Natural killer cell treated with Interleukin-12 subunit alpha and Interleukin-12 subunit beta and Interleukin-15 and Interleukin-18, amount 100 ng/mL, for 72 hours (primary cell): ENCODE measurements around the gene ZNF688. TPM values are rescaled to one million over a fixed set of nuclear protein-coding genes. Genes with fewer than 3 reads are reported as not detected.

ENCODE experiments used
- total RNA-seq, 2 donors: library from RNA; stranded (reverse); gene quantifications; one replicate each; pipeline ENCODE4 v1.2.3, GENCODE V29; 2022

The ZNF688 gene
- total RNA-seq, 2 donors from 2014 or later: 8.3 to 8.9 TPM

Other genes starting within 250 kb of the ZNF688 start
- 10 to 100 TPM; 95.8 to 99.7 TPM for gene CD2BP2, start 216.4 kb downstream of the ZNF688 start, total RNA-seq
- gene TBC1D10B, start 201.2 kb downstream of the ZNF688 start, total RNA-seq: 10 to 100 TPM; 64.0 to 99.1 TPM
- gene MYL11, start 196.9 kb downstream of the ZNF688 start, total RNA-seq: 1 to 10 TPM in 1 of 2 donors, not detected in 1; 8.5 TPM
- 100 to 1,000 TPM; 192 to 207 TPM for gene SEPTIN1, start 189.2 kb downstream of the ZNF688 start, total RNA-seq
- gene ZNF48, start 176.3 kb downstream of the ZNF688 start, total RNA-seq: 10 to 100 TPM; 10.2 to 14.7 TPM
- gene ZNF771, start 164.1 kb downstream of the ZNF688 start, total RNA-seq: 1 to 10 TPM; 3.4 to 7.3 TPM
- 100 to 1,000 TPM in 1 of 2 donors, 10 to 100 TPM in 1; 95.9 to 155 TPM for gene DCTPP1, start 141.7 kb downstream of the ZNF688 start, total RNA-seq
- 10 to 100 TPM; 84.7 to 91.4 TPM for gene SEPHS2, start 125.8 kb downstream of the ZNF688 start, total RNA-seq
- gene ITGAL, start 99.0 kb downstream of the ZNF688 start, total RNA-seq: 100 to 1,000 TPM; 648 to 717 TPM
- 10 to 100 TPM; 10.4 to 11.8 TPM for gene ZNF768, start 45.1 kb downstream of the ZNF688 start, total RNA-seq
- gene ZNF747, start 36.9 kb downstream of the ZNF688 start, total RNA-seq: 10 to 100 TPM in 1 of 2 donors, 1 to 10 TPM in 1; 8.7 to 10.3 TPM
- 10 to 100 TPM; 14.9 to 22.9 TPM for gene ZNF764, start 13.3 kb downstream of the ZNF688 start, total RNA-seq
- gene ZNF785, start 14.0 kb upstream of the ZNF688 start, total RNA-seq: 10 to 100 TPM; 13.3 to 20.0 TPM
- 10 to 100 TPM in 1 of 2 donors, 1 to 10 TPM in 1; 9.4 to 14.3 TPM for gene ZNF689, start 38.7 kb upstream of the ZNF688 start, total RNA-seq
- 100 to 1,000 TPM; 128 to 197 TPM for gene PRR14, start 79.2 kb upstream of the ZNF688 start, total RNA-seq
- gene FBRS, start 86.7 kb upstream of the ZNF688 start, total RNA-seq: 100 to 1,000 TPM; 140 to 147 TPM
- 100 to 1,000 TPM in 1 of 2 donors, 10 to 100 TPM in 1; 90.8 to 121 TPM for gene SRCAP, start 127.5 kb upstream of the ZNF688 start, total RNA-seq
- 10 to 100 TPM; 50.2 to 63.8 TPM for gene PHKG2, start 176.7 kb upstream of the ZNF688 start, total RNA-seq
- 10 to 100 TPM in 1 of 2 donors, 1 to 10 TPM in 1; 3.4 to 17.0 TPM for gene CFAP119, start 190.3 kb upstream of the ZNF688 start, total RNA-seq
- 100 to 1,000 TPM; 120 to 161 TPM for gene RNF40, start 190.6 kb upstream of the ZNF688 start, total RNA-seq
- 1 to 10 TPM in 1 of 2 donors, under 1 TPM in 1; 0.98 to 3.8 TPM for gene ZNF629, start 215.5 kb upstream of the ZNF688 start, total RNA-seq